ENCODE measurements around the gene CABLES2.
"Not testable (repeated sequence)": the region's sequence is repeated elsewhere in the genome, so short reads cannot be mapped to it uniquely, and the experiment has no call there.

The CABLES2 gene

GRCh38 chr20:62373631-62374179 is 33.4 kb downstream of the CABLES2 start:
- H3K36me3 ChIP-seq (ENCODE audit: control insufficient read depth, insufficient read depth, low read length); H3K27ac ChIP-seq (ENCODE audit: low read depth, low read length); H3K9me3 ChIP-seq (ENCODE audit: control insufficient read depth, insufficient read depth, low read length); H3K27me3 ChIP-seq (ENCODE audit: control insufficient read depth, insufficient read depth, low read length); H3K9ac ChIP-seq (ENCODE audit: low read depth, low read length); H3K4me3 ChIP-seq (ENCODE audit: low read depth, low read length): not testable (repeated sequence)
- peaks cover 42% of the 10 kb centered on the region for H3K4me1 ChIP-seq (ENCODE audit: control insufficient read depth, insufficient read depth, low read length)

- H3K4me3 ChIP-seq (ENCODE audit: low read depth, low read length) = no peak overlapping the region
- H3K27ac ChIP-seq (ENCODE audit: low read depth, low read length) = no peak overlapping the region
- H3K9ac ChIP-seq (ENCODE audit: low read depth, low read length) = no peak overlapping the region
- H3K4me1 ChIP-seq (ENCODE audit: control insufficient read depth, insufficient read depth, low read length) = peaks cover 49% of the 10 kb centered on the region
- no peaks in the 10 kb centered on the region for H3K36me3 ChIP-seq (ENCODE audit: control insufficient read depth, insufficient read depth, low read length)
- no peaks in the 10 kb centered on the region for H3K9me3 ChIP-seq (ENCODE audit: control insufficient read depth, insufficient read depth, low read length)
- H3K27me3 ChIP-seq (ENCODE audit: control insufficient read depth, insufficient read depth, low read length) = no peaks in the 10 kb centered on the region
These were observed 34.8 kb downstream of the CABLES2 start for GRCh38 chr20:62372042-62372993.

GRCh38 chr20:62371588-62372041 is 35.5 kb downstream of the CABLES2 start:
- peaks cover 43% of the 10 kb centered on the region for H3K4me1 ChIP-seq (ENCODE audit: control insufficient read depth, insufficient read depth, low read length)

GRCh38 chr20:62370807-62371587 is 36.1 kb downstream of the CABLES2 start:
- H3K9me3 ChIP-seq (ENCODE audit: control insufficient read depth, insufficient read depth, low read length) = no peaks in the 10 kb centered on the region
- no peaks in the 10 kb centered on the region for H3K36me3 ChIP-seq (ENCODE audit: control insufficient read depth, insufficient read depth, low read length)
- H3K4me1 ChIP-seq (ENCODE audit: control insufficient read depth, insufficient read depth, low read length) = peaks cover 38% of the 10 kb centered on the region
- no peak overlapping the region for H3K4me3 ChIP-seq (ENCODE audit: low read depth, low read length)
- no peak overlapping the region for H3K9ac ChIP-seq (ENCODE audit: low read depth, low read length)
- no peak overlapping the region for H3K27ac ChIP-seq (ENCODE audit: low read depth, low read length)
- no peaks in the 10 kb centered on the region for H3K27me3 ChIP-seq (ENCODE audit: control insufficient read depth, insufficient read depth, low read length)

More at GRCh38 chr20:62371588-62372041, 35.5 kb downstream of the CABLES2 start:
- Histone ChIP-seq H3K27ac (ENCODE audit: low read depth, low read length) (no peak overlapping the region), H3K4me3 (ENCODE audit: low read depth, low read length) (no peak overlapping the region), H3K9me3 (ENCODE audit: control insufficient read depth, insufficient read depth, low read length) (no peaks in the 10 kb centered on the region), H3K9ac (ENCODE audit: low read depth, low read length) (no peak overlapping the region), H3K36me3 (ENCODE audit: control insufficient read depth, insufficient read depth, low read length) (no peaks in the 10 kb centered on the region), H3K27me3 (ENCODE audit: control insufficient read depth, insufficient read depth, low read length) (no peaks in the 10 kb centered on the region)

GRCh38 chr20:62370115-62370806 is 36.8 kb downstream of the CABLES2 start:
- no peaks in the 10 kb centered on the region for H3K9me3 ChIP-seq (ENCODE audit: control insufficient read depth, insufficient read depth, low read length)
- H3K9ac ChIP-seq (ENCODE audit: low read depth, low read length) = no peak overlapping the region
- H3K4me1 ChIP-seq (ENCODE audit: control insufficient read depth, insufficient read depth, low read length) = peaks cover 37% of the 10 kb centered on the region
- H3K4me3 ChIP-seq (ENCODE audit: low read depth, low read length) = no peak overlapping the region
- H3K27me3 ChIP-seq (ENCODE audit: control insufficient read depth, insufficient read depth, low read length) = no peaks in the 10 kb centered on the region
- no peaks in the 10 kb centered on the region for H3K36me3 ChIP-seq (ENCODE audit: control insufficient read depth, insufficient read depth, low read length)
- no peak overlapping the region for H3K27ac ChIP-seq (ENCODE audit: low read depth, low read length)

GRCh38 chr20:62369815-62370114 is 37.3 kb downstream of the CABLES2 start:
- no peaks in the 10 kb centered on the region for H3K9me3 ChIP-seq (ENCODE audit: control insufficient read depth, insufficient read depth, low read length)
- no peaks in the 10 kb centered on the region for H3K36me3 ChIP-seq (ENCODE audit: control insufficient read depth, insufficient read depth, low read length)
- H3K9ac ChIP-seq (ENCODE audit: low read depth, low read length) = no peak overlapping the region
- no peak overlapping the region for H3K4me3 ChIP-seq (ENCODE audit: low read depth, low read length)
- H3K27me3 ChIP-seq (ENCODE audit: control insufficient read depth, insufficient read depth, low read length) = no peaks in the 10 kb centered on the region
- peaks cover 37% of the 10 kb centered on the region for H3K4me1 ChIP-seq (ENCODE audit: control insufficient read depth, insufficient read depth, low read length)
- no peak overlapping the region for H3K27ac ChIP-seq (ENCODE audit: low read depth, low read length)

GRCh38 chr20:62368976-62369814 is 37.9 kb downstream of the CABLES2 start:
- H3K27me3 ChIP-seq (ENCODE audit: control insufficient read depth, insufficient read depth, low read length) = no peaks in the 10 kb centered on the region
- H3K4me1 ChIP-seq (ENCODE audit: control insufficient read depth, insufficient read depth, low read length) = peaks cover 39% of the 10 kb centered on the region
- H3K9me3 ChIP-seq (ENCODE audit: control insufficient read depth, insufficient read depth, low read length) = no peaks in the 10 kb centered on the region
- no peaks in the 10 kb centered on the region for H3K36me3 ChIP-seq (ENCODE audit: control insufficient read depth, insufficient read depth, low read length)
- H3K4me3 ChIP-seq (ENCODE audit: low read depth, low read length) = peak overlapping the region; percentile 64
- H3K27ac ChIP-seq (ENCODE audit: low read depth, low read length) = peak overlapping the region; percentile 81
- H3K9ac ChIP-seq (ENCODE audit: low read depth, low read length) = no peak overlapping the region

- Histone ChIP-seq H3K27ac (ENCODE audit: low read depth, low read length) (peak overlapping the region; percentile 81), H3K9ac (ENCODE audit: low read depth, low read length) (no peak overlapping the region; the same call in 1 of the 2 replicates)
These were observed 38.6 kb downstream of the CABLES2 start for GRCh38 chr20:62368392-62368975.

GRCh38 chr20:62367633-62368391 is 39.3 kb downstream of the CABLES2 start:
- H3K9ac ChIP-seq (ENCODE audit: low read depth, low read length) = peak overlapping the region; percentile 34
- H3K27ac ChIP-seq (ENCODE audit: low read depth, low read length) = peak overlapping the region; percentile 61
- H3K9me3 ChIP-seq (ENCODE audit: control insufficient read depth, insufficient read depth, low read length) = no peaks in the 10 kb centered on the region
- no peaks in the 10 kb centered on the region for H3K36me3 ChIP-seq (ENCODE audit: control insufficient read depth, insufficient read depth, low read length)
- H3K27me3 ChIP-seq (ENCODE audit: control insufficient read depth, insufficient read depth, low read length) = no peaks in the 10 kb centered on the region
- peak overlapping the region; percentile 64 for H3K4me3 ChIP-seq (ENCODE audit: low read depth, low read length)
- peaks cover 53% of the 10 kb centered on the region for H3K4me1 ChIP-seq (ENCODE audit: control insufficient read depth, insufficient read depth, low read length)

More at GRCh38 chr20:62368392-62368975, 38.6 kb downstream of the CABLES2 start:
- peaks cover 46% of the 10 kb centered on the region for H3K4me1 ChIP-seq (ENCODE audit: control insufficient read depth, insufficient read depth, low read length)
- no peaks in the 10 kb centered on the region for H3K9me3 ChIP-seq (ENCODE audit: control insufficient read depth, insufficient read depth, low read length)
- peak overlapping the region; percentile 64 for H3K4me3 ChIP-seq (ENCODE audit: low read depth, low read length)
- H3K36me3 ChIP-seq (ENCODE audit: control insufficient read depth, insufficient read depth, low read length) = no peaks in the 10 kb centered on the region
- no peaks in the 10 kb centered on the region for H3K27me3 ChIP-seq (ENCODE audit: control insufficient read depth, insufficient read depth, low read length)

Data from HUES48 (cell line).